A549 (cell line): ENCODE measurements around the gene SGSH. TPM values are rescaled to one million over a fixed set of nuclear protein-coding genes. Genes with fewer than 3 reads are reported as not detected.
A peak's percentile ranks its signal among the peaks of the same experiment; 100 is the strongest.

ENCODE experiments used
- ATAC-seq, 2 experiments: fragments of 200-7000 bp in 1 of 2; fragments of >200 bp in 1 of 2; cut with Nextera tagmentation in 1 of 2; cut with Tn5 transposase in 1 of 2; 3 replicates each; pipeline versions ENCODE4 v1.8.0 to v1.9.1; 2018 to 2020; ENCODE audit warnings: mild to moderate bottlenecking in 1 of 2, moderate library complexity in 1 of 2
- CTCF ChIA-PET: fragments of 300-600 bp; sonication (Branson Sonifier 250); formaldehyde crosslinking; extraction: SDS; loops from one replicate; lab custom pipeline; 2021; ENCODE audit warnings: antibody characterized with exemption, inconsistent platforms; lab: Yijun Ruan, JAX
- POLR2A ChIA-PET: fragments of 350-600 bp; formaldehyde crosslinking; extraction: SDS; loops from one replicate; lab custom pipeline; 2021; ENCODE audit warnings: antibody characterized with exemption, inconsistent platforms; lab: Yijun Ruan, JAX
- DNase-seq, 2 experiments: peaks; one replicate each; pipeline versions ENCODE4 v3.0.0 to v3.0.0-alpha.2; 2011 to 2016; ENCODE audit warnings: low read depth in 1 of 2, low spot score in 1 of 2
- FAIRE-seq: peaks from 2 replicates; lab custom pipeline; 2011; peaks lifted over from hg19 to GRCh38; lab: Jason Lieb, UNC
- H3K27ac ChIP-seq, 2 experiments: fragments of >200 bp; sonication (Bioruptor Twin); formaldehyde crosslinking; 3 replicates each; pipeline ENCODE4 v1.5.1; 2016 to 2017
- H3K4me1 ChIP-seq: fragments of >200 bp; sonication (Bioruptor Twin); formaldehyde crosslinking; 3 replicates; pipeline ENCODE4 v1.6.1; 2016
- H3K4me2 ChIP-seq: fragments of >200 bp; sonication (Bioruptor Twin); formaldehyde crosslinking; 3 replicates; pipeline ENCODE4 v1.6.1; 2016
- H3K4me3 ChIP-seq: fragments of >200 bp; sonication (Bioruptor Twin); formaldehyde crosslinking; 3 replicates; pipeline ENCODE4 v1.5.1; 2016
- H3K9me3 ChIP-seq: fragments of >200 bp; sonication (Bioruptor Twin); formaldehyde crosslinking; 3 replicates; pipeline ENCODE4 v1.6.1; 2016
- BCL3 ChIP-seq: fragments of >200 bp; sonication (Bioruptor Twin); formaldehyde crosslinking; IDR thresholded peaks from 3 replicates; pipeline ENCODE4 v1.6.1; 2016
- CBX2 ChIP-seq: fragments of 200-600 bp; sonication (generic); IDR thresholded peaks from 2 replicates; pipeline ENCODE4 v1.6.1; 2016; ENCODE audit warnings: low read depth, mild to moderate bottlenecking, borderline replicate concordance
- CEBPB ChIP-seq, 2 experiments: fragments of >200 bp in 1 of 2; sonication (Bioruptor Twin) in 1 of 2; formaldehyde crosslinking in 1 of 2; IDR thresholded peaks; 2 replicates each; pipeline ENCODE4 v1.6.1; 2012 to 2016
- FOSB ChIP-seq: fragments of 250-450 bp; sonication (Bioruptor Pico); IDR thresholded peaks from 2 replicates; pipeline ENCODE4 v1.5.0; 2020; ENCODE audit warnings: mild to moderate bottlenecking, moderate library complexity
- HOXB13 ChIP-seq: fragments of 250-450 bp; sonication (Bioruptor Pico); IDR thresholded peaks from 2 replicates; pipeline ENCODE4 v1.5.0; 2020; ENCODE audit warnings: low read depth, mild to moderate bottlenecking, moderate library complexity
- JUNB ChIP-seq: fragments of >200 bp; sonication (Bioruptor Twin); formaldehyde crosslinking; IDR thresholded peaks from 2 replicates; pipeline ENCODE4 v1.6.1; 2016
- KDM1A ChIP-seq: fragments of 200-600 bp; sonication (generic); IDR thresholded peaks from 2 replicates; pipeline ENCODE4 v1.6.1; 2016; ENCODE audit warnings: low read depth, mild to moderate bottlenecking
- KDM5A ChIP-seq: fragments of 200-600 bp; sonication (generic); IDR thresholded peaks from 2 replicates; pipeline ENCODE4 v1.6.1; 2016; ENCODE audit warnings: antibody characterized with exemption, mild to moderate bottlenecking
- MAFK ChIP-seq: fragments of 450-650 bp; IDR thresholded peaks from 2 replicates; pipeline ENCODE4 v1.6.1; 2014; ENCODE audit not compliant: partially characterized antibody
- MYC ChIP-seq: IDR thresholded peaks from 2 replicates; pipeline ENCODE4 v1.6.1; 2012; ENCODE audit warnings: mild to moderate bottlenecking, inconsistent platforms, low read length, improper control_type of control experiment, borderline replicate concordance
- POLR2AphosphoS2 ChIP-seq: conservative IDR thresholded peaks from 2 replicates; pipeline ENCODE4 v1.6.1; 2012; ENCODE audit warnings: low read length, improper control_type of control experiment, inconsistent platforms
- RFX5 ChIP-seq: fragments of 450-650 bp; IDR thresholded peaks from 2 replicates; pipeline ENCODE4 v1.7.1; 2014; ENCODE audit warnings: antibody characterized with exemption, mild to moderate bottlenecking, moderate library complexity
- SREBF2 ChIP-seq: fragments of 450-650 bp; IDR thresholded peaks from 2 replicates; pipeline ENCODE4 v1.6.1; 2014; ENCODE audit warnings: mild to moderate bottlenecking, moderate library complexity
- TP53 ChIP-seq: fragments of 250-450 bp; sonication (Bioruptor Pico); IDR thresholded peaks from 2 replicates; pipeline ENCODE4 v1.5.0; 2021; ENCODE audit warnings: mild to moderate bottlenecking, moderate library complexity
- ZC3H11A ChIP-seq: fragments of 450-650 bp; IDR thresholded peaks from 2 replicates; pipeline ENCODE4 v1.6.1; 2014; ENCODE audit warnings: antibody characterized with exemption, mild to moderate bottlenecking
- ZFP36 ChIP-seq: fragments of 450-650 bp; IDR thresholded peaks from 2 replicates; pipeline ENCODE4 v1.6.1; 2014; ENCODE audit warnings: borderline replicate concordance; ENCODE audit not compliant: partially characterized antibody
- WGBS: methylation state at CpG from one replicate; pipeline ENCODE4 v1.1.6; 2017; ENCODE audit errors: missing lambda C conversion rate; 5-methylcytosine and 5-hydroxymethylcytosine counted together
- polyA plus RNA-seq, 4 experiments: library from polyadenylated mRNA; depleted of rRNA in 3 of 4; stranded (reverse); fragments of >200 nt; fragmentation: RNase III in 1 of 4; extraction: RNeasy Plus Mini Kit Qiagen cat#74134 plus additional on column Dnase treatment in 1 of 4; gene quantifications; 2 replicates in 3 of 4; 3 replicates in 1 of 4; pipeline ENCODE4 v1.2.3, GENCODE V29; 2011 to 2017

Gene SGSH
- polyA plus RNA-seq, 2 of the 4 experiments (the other 2 are of a cell fraction) = 14.5 to 24.7 TPM

GRCh38 chr17:80220054-80220735 is at the start of gene SGSH, which contains the start of gene SLC26A11 (continued):
- peak; percentile 49; the same call in 1 of the 3 replicates for TF ChIP-seq BCL3

GRCh38 chr17:80269405-80269807 is 49.3 kb upstream of the SGSH start:
- WGBS = 89% methylated on average over 2 of the region's 2 CpGs
- Histone ChIP-seq H3K9me3 (0 out of 3 replicates have a peak, but pooled peaks cover 2% of the 10 kb centered on the region), H3K4me3 (no peak overlapping the region), H3K27ac (no peak overlapping the region), H3K4me2 (no peak overlapping the region), H3K4me1 (no peaks in the 10 kb centered on the region)
- CTCF ChIA-PET = interaction anchor here (0.5 to 1.7 kb wide), 2 partner anchors 39 to 73 kb away, joined by 4 to 5 read pairs; no protein-coding TSS in a partner anchor
- POLR2A ChIA-PET = interaction anchor here (1.5 kb wide), 1 partner anchor 9 kb away, joined by 5 read pairs; the partner anchor contains the start of gene RNF213
- no peak for DNase-seq
- TF ChIP-seq JUNB (no peak), FOSB (CRISPR knock-in tag) (no peak), RFX5 (no peak), HOXB13 (no peak)
- no peak for ATAC-seq
- no peak for FAIRE-seq

GRCh38 chr17:80268427-80268826 is 48.3 kb upstream of the SGSH start:
- Histone ChIP-seq H3K4me2 (no peak overlapping the region), H3K9me3 (0 out of 3 replicates have a peak, but pooled peaks cover 2% of the 10 kb centered on the region), H3K4me1 (peaks cover 9% of the 10 kb centered on the region), H3K27ac (no peak overlapping the region), H3K4me3 (no peak overlapping the region)
- CTCF ChIA-PET = no interaction called here
- ATAC-seq (no peak), FAIRE-seq (no peak), DNase-seq (no peak)
- WGBS = 77% methylated on average over 4 of the region's 4 CpGs
- no peak for TF ChIP-seq SREBF2
- no peak for TF ChIP-seq FOSB (CRISPR knock-in tag)
- TF ChIP-seq MYC = no peak
- no peak for TF ChIP-seq CEBPB (IDR thresholded peaks at IDR 0.05)
- no peak for TF ChIP-seq MAFK
- TF ChIP-seq KDM5A = no peak
- POLR2A ChIA-PET = no interaction called here

GRCh38 chr17:80267391-80267790 is 47.3 kb upstream of the SGSH start:
- Histone ChIP-seq H3K9me3 (0 out of 3 replicates have a peak, but pooled peaks cover 2% of the 10 kb centered on the region), H3K4me3 (no peak overlapping the region), H3K4me2 (no peak overlapping the region), H3K4me1 (peaks cover 19% of the 10 kb centered on the region), H3K27ac (no peak overlapping the region)
- WGBS = 95% methylated on average over 6 of the region's 6 CpGs
- POLR2A ChIA-PET = no interaction called here
- ATAC-seq (no peak), DNase-seq (no peak), FAIRE-seq (no peak)
- CTCF ChIA-PET = interaction anchor here (0.8 to 0.9 kb wide), 2 partner anchors 166 to 185 kb away, joined by 3 read pairs; partner anchors contain the start of gene GAA
- no peak for TF ChIP-seq POLR2AphosphoS2
- TF ChIP-seq CBX2 = no peak
- TF ChIP-seq KDM1A = no peak
- no peak for TF ChIP-seq KDM5A
- TF ChIP-seq FOSB (CRISPR knock-in tag) = no peak
- no peak for TF ChIP-seq ZFP36
- no peak for TF ChIP-seq TP53
- no peak for TF ChIP-seq HOXB13
- TF ChIP-seq ZC3H11A = no peak
